Vagina (tissue), 2 donors: Measurements from ENCODE around the gene CD300LD. TPM values are rescaled to one million over a fixed set of nuclear protein-coding genes. Genes with fewer than 3 reads are reported as not detected.

Experiments
- DNase-seq, 2 donors: peaks; one replicate each; pipeline ENCODE4 v3.0.0-alpha.2; 2017; ENCODE audit errors: extremely low spot score in 2 of 2
- H3K27ac ChIP-seq: fragments of 200-600 bp; sonication (generic); one replicate; pipeline ENCODE4 v1.5.1; 2019
- H3K27me3 ChIP-seq: fragments of 200-600 bp; sonication (generic); one replicate; pipeline ENCODE4 v1.5.1; 2019
- H3K36me3 ChIP-seq, 2 donors: fragments of 200-600 bp; sonication (generic); one replicate each; pipeline ENCODE4 v1.5.1; 2017 to 2019
- H3K4me1 ChIP-seq: fragments of 200-600 bp; sonication (generic); one replicate; pipeline ENCODE4 v1.5.1; 2019
- H3K4me3 ChIP-seq, 2 donors: fragments of 200-600 bp; sonication (generic); 1 replicate in 1 of 2; 2 replicates in 1 of 2; pipeline ENCODE4 v1.5.1; 2016 to 2019
- H3K9me3 ChIP-seq: fragments of 200-600 bp; sonication (generic); one replicate; pipeline ENCODE4 v1.5.1; 2019
- POLR2A ChIP-seq, 2 donors: fragments of 450-650 bp; IDR thresholded peaks; one replicate each; pipeline ENCODE4 v1.6.1; 2017; ENCODE audit warnings: antibody characterized with exemption in 2 of 2, mild to moderate bottlenecking in 2 of 2, moderate library complexity in 2 of 2
- POLR2AphosphoS5 ChIP-seq, 2 donors: sonication (generic); formaldehyde crosslinking; IDR thresholded peaks; one replicate each; pipeline ENCODE4 v1.9.0; 2017; ENCODE audit warnings: antibody characterized with exemption in 2 of 2, mild to moderate bottlenecking in 2 of 2, low read depth in 1 of 2; ENCODE audit not compliant: insufficient read depth in 1 of 2
- intact Hi-C: fragments of 100-400 bp; cut with DNase I; formaldehyde crosslinking; loops from one replicate; pipeline ENCODE4 v1.15.1; 2023
- total RNA-seq: library from RNA; depleted of rRNA; stranded (reverse); fragments of >200 nt; gene quantifications from one replicate; pipeline ENCODE4 v1.2.3, GENCODE V29; 2016
- TF ChIP-seq, protein P1 (sequence below), 3 experiments: fragments of 450-650 bp in 2 of 3; fragments of 200-600 bp in 1 of 3; sonication (generic) in 1 of 3; IDR thresholded peaks; one replicate each; pipeline ENCODE4 v1.5.1; 2017 to 2019; ENCODE audit warnings: antibody characterized with exemption in 3 of 3, mild to moderate bottlenecking in 2 of 3, moderate library complexity in 2 of 3

Gene CD300LD
- total RNA-seq, 1 donor from 2014 or later = not detected

DNA sequence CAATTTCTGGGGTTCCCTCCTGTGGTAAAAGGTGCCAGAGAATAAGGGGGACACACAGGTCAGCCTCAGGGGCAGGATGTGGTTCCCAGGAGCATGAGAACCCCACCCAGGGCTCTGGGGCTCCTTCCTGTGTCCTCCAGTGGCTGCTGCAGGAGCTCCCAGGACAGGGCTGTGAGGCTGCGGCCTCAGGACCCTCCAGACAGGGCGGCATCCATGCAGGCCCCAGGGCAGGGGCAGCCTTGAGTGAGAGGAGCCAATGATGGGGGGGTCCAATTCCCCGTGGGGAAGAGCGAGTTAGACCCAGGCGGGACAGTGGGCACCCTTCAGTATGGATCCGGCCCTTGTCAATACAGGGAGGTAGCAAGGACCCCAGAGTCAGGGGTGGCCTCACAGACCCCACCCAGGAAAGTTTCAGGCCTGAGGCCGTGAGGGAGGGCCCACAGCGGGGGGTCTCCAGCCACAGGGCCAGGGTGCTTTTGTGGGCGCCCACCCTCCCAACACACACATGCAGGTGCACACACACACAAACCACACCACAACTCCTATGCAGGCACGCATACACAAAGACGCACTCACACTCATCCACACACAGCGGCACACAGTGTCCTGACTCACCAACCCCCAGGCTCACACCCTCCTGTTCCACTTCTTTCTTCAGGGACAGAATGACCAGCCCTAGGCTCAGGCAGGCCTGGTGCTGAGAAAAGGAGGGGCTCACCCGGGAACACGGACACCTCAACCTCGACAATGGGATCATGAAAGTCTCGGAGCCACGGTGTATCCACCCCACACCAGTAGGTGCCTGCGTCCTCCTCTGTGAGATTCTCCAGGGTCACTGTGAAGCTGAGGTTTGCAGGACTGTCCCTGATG, 48.0 kb downstream of the CD300LD start:
- intact Hi-C loops = no loop called here
- Histone ChIP-seq H3K27me3 (no peaks in the 10 kb centered on the region), H3K4me3 (no peak overlapping the region), H3K4me1 (no peaks in the 10 kb centered on the region), H3K27ac (no peak overlapping the region), H3K36me3 (no peaks in the 10 kb centered on the region), H3K9me3 (no peaks in the 10 kb centered on the region)
- no peak for DNase-seq
- TF ChIP-seq, protein P1, sequence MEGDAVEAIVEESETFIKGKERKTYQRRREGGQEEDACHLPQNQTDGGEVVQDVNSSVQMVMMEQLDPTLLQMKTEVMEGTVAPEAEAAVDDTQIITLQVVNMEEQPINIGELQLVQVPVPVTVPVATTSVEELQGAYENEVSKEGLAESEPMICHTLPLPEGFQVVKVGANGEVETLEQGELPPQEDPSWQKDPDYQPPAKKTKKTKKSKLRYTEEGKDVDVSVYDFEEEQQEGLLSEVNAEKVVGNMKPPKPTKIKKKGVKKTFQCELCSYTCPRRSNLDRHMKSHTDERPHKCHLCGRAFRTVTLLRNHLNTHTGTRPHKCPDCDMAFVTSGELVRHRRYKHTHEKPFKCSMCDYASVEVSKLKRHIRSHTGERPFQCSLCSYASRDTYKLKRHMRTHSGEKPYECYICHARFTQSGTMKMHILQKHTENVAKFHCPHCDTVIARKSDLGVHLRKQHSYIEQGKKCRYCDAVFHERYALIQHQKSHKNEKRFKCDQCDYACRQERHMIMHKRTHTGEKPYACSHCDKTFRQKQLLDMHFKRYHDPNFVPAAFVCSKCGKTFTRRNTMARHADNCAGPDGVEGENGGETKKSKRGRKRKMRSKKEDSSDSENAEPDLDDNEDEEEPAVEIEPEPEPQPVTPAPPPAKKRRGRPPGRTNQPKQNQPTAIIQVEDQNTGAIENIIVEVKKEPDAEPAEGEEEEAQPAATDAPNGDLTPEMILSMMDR (IDR thresholded peaks at IDR 0.05) = no peak
- no peak for TF ChIP-seq POLR2AphosphoS5 (IDR thresholded peaks at IDR 0.05; ENCODE audit: insufficient read depth in 1 of 2, low read depth in 1 of 2)
- TF ChIP-seq POLR2A (IDR thresholded peaks at IDR 0.05) = no peak

DNA sequence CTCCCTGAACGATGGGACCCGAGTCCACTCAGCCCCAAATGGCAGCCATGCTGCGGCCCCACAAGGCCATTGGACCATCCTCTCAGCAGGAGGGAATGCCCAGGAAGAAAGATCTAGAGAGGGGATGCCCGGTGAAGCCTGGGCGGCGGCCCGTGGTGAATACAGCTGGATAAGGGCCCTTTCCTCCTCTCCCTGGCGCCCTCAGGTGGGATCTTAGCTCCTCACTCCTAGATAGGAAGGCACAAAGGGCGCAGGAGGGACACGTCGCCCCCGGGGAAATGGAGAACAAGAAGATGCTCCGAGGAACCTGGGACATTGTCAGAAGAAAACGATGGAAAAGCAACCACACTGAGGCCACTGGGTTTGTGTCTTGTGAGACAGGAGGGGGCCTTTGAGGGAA, 48.7 kb downstream of the CD300LD start:
- DNase-seq = no peak
- H3K9me3 ChIP-seq = no peaks in the 10 kb centered on the region
- H3K27ac ChIP-seq = no peak overlapping the region
- no peaks in the 10 kb centered on the region for H3K27me3 ChIP-seq
- TF ChIP-seq POLR2A (IDR thresholded peaks at IDR 0.05) (no peak), POLR2AphosphoS5 (IDR thresholded peaks at IDR 0.05; ENCODE audit: insufficient read depth in 1 of 2, low read depth in 1 of 2) (no peak)
- TF ChIP-seq, protein P1 (IDR thresholded peaks at IDR 0.05) = no peak
- H3K36me3 ChIP-seq = no peaks in the 10 kb centered on the region
- intact Hi-C loops = no loop called here
- H3K4me1 ChIP-seq = no peaks in the 10 kb centered on the region
- H3K4me3 ChIP-seq = no peak overlapping the region

DNA sequence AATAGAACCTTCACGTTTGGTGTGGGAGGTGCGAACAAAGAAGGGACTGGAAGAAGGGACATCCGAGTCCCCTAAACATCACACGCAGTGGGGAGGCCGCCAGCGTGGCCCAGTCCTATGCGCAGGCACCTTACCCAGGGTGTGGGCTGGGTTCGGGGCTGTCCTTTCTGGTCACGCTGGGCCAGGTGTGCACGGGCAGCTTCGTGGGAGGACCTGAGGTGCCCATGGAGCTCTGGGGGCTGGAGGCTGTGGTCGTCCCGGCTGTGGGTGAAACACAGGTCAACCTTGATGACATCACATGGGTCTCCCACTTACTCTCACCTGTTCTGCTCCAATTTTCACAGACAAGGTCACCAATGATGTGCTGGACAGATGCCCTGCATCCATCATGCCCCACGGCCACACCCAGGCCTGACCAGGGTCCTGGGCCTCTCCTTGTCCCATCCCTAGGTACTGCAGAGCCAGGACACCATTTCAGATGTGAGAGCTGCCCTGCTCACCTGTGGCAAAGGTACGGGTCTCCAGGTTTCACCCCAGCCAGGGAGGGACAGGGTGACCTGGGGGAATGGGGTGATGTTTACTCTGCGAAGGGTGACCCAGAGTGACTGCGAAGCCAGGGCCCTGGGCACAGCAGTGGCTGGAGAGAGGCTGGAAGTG, 49.2 kb downstream of the CD300LD start:
- TF ChIP-seq, protein P1 (IDR thresholded peaks at IDR 0.05) = no peak
- TF ChIP-seq POLR2AphosphoS5 (IDR thresholded peaks at IDR 0.05; ENCODE audit: insufficient read depth in 1 of 2, low read depth in 1 of 2) = no peak
- no peak for TF ChIP-seq POLR2A (IDR thresholded peaks at IDR 0.05)
- Histone ChIP-seq H3K27ac (no peak overlapping the region), H3K4me3 (no peak overlapping the region), H3K36me3 (no peaks in the 10 kb centered on the region), H3K27me3 (no peaks in the 10 kb centered on the region), H3K9me3 (no peaks in the 10 kb centered on the region), H3K4me1 (no peaks in the 10 kb centered on the region)
- DNase-seq = no peak
- intact Hi-C loops = no loop called here

DNA sequence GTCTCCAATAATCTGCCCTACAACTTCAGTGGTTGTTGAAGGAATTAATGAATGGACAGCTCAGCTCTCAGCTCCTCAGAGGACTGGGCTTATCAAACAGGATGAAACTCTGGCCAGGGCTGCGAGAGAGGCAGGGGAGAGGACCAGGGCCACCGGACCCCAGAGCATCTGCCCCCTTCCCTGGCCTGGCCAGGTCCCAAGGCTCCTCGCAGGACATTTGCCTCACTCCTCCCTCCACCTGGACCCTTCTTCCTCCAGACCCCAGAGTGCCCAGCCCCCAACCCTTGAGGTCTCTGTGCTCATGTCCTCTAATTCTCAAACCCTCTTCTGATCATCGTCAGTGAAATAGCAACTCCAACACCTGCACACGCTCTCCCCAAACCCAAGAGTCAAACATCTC, 49.9 kb downstream of the CD300LD start:
- TF ChIP-seq POLR2A (IDR thresholded peaks at IDR 0.05) = no peak
- TF ChIP-seq POLR2AphosphoS5 (IDR thresholded peaks at IDR 0.05; ENCODE audit: insufficient read depth in 1 of 2, low read depth in 1 of 2) = no peak
- TF ChIP-seq, protein P1 (IDR thresholded peaks at IDR 0.05) = no peak
- intact Hi-C loops = no loop called here
- no peak for DNase-seq
- Histone ChIP-seq H3K4me1 (no peaks in the 10 kb centered on the region), H3K27me3 (no peaks in the 10 kb centered on the region), H3K36me3 (no peaks in the 10 kb centered on the region), H3K27ac (no peak overlapping the region), H3K9me3 (no peaks in the 10 kb centered on the region), H3K4me3 (no peak overlapping the region)
